HG02943 (cell line): ENCODE results near the gene BRINP2.

Source experiments
- ATAC-seq: cut with Tn5 transposase; IDR thresholded peaks from one replicate; pipeline ENCODE4 v1.9.1; 2021; ENCODE audit warnings: mild to moderate bottlenecking, low read depth, moderate library complexity; ENCODE audit not compliant: unreplicated experiment

The BRINP2 gene

DNA sequence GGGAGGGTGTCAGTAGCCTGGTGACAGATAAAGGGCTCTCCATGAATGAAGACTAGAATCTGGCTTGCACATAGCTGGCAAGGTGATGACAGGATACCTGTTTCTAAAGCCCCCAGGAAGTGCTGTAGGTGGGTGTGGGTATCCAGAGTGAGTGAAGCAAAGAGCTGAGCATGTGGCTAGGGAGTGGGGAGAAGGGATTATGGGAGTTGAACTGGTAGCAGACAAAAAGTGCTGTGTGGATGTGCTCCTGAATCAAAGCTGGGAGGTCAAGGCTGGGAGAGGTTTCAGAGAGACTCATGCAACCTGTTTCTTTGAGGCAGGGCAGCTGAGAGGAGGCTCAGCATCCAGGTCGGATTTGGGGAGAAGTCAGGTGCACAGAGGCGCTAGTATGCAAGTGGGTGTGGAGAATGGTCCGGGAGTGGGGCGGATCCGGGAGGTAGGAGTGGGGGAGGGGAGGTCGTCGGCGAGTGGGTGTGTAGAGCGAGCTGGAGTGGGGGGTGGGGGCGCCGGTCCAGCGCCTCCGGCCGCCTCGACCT, 6.8 kb upstream of the BRINP2 start:
- no peak for ATAC-seq

GRCh38 chr1:177164380-177165068, 6.2 kb upstream of the BRINP2 start, which contains the start of gene ASTN1:
Gene ASTN1 (minus strand): TSS chr1:177164712. CDS start chr1:177164676, 36 bp downstream.
- no peak for ATAC-seq

GRCh38 chr1:177165069-177165439, 5.7 kb upstream of the BRINP2 start:
- no peak for ATAC-seq

GRCh38 chr1:177171536-177172123, 872 bp downstream of the BRINP2 start:
- ATAC-seq, result no peak

GRCh38 chr1:177172272-177172671, 1.5 kb downstream of the BRINP2 start:
- no peak for ATAC-seq

- no peak for ATAC-seq
Observed at GRCh38 chr1:177172866-177173265, 2.1 kb downstream of the BRINP2 start.

GRCh38 chr1:177173976-177174375, 3.2 kb downstream of the BRINP2 start:
- ATAC-seq, result no peak

DNA sequence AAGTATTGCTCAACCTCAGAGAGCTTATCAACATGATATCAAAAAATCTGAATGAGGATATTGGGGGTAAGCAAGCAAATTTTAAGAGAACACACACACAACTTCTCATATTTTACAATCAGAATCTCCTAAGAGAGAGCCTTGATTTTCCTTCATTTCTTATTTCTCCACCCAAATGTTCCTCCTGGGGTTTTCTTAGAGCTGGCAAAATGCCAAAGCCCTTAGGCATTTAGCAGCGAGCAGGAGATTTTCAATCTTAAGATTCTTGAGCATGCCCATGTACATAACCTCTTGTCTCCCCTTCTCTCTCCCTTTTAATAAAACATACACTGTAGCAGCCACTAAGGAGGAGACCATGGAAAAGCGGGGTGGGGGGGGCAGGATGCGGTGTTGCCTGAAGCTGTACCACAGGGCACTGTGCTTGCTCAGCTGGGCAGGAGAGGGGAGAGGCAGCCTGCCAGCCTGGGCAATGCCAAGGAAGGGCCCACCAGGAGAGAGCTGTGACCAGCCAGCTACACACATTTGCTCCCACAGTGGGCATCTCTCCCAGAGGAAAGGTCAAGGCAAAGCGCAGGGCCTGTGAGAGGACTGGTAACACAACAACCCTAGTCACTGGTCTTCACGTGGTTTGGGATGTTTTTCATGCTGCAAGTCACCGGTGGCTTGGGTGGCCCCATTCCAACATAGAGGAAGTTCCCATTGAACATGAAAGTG, 4.3 kb downstream of the BRINP2 start:
- ATAC-seq, result no peak

- peak; percentile 22 for ATAC-seq
Observed at GRCh38 chr1:177181280-177181630, 10.5 kb downstream of the BRINP2 start.

DNA sequence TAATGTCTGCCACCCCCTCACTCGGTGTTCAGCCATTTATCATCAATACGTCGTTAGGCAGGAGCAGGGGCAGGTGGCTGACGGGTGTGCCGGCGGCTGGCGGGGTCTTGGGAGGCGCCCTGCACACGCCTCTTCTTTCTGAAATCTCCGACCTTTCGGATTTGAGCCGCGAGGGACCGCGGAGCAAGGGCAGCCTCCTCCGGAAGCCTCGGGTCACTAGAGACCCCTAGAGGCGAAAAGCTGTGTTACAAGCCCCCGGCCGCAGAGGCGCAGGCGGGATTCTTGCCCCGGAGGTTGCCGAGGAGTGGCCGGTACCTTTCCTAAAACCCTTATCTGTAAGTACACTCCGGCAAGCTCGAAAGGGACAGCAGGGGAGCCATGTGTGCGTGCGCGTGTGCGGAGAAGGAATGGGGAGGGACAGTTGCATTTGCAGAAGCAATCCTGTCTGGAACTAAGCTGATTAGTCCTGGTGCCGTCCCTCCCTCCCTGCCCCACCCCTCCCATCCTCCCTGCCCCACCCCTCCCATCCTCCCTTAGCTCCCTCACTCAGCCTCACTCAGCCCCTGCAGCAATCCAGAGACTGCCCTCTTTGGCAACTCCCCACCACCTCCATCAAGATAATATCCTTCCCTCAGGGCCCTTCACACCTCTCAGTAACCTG, 11.0 kb downstream of the BRINP2 start:
- peak; percentile 89 for ATAC-seq

DNA sequence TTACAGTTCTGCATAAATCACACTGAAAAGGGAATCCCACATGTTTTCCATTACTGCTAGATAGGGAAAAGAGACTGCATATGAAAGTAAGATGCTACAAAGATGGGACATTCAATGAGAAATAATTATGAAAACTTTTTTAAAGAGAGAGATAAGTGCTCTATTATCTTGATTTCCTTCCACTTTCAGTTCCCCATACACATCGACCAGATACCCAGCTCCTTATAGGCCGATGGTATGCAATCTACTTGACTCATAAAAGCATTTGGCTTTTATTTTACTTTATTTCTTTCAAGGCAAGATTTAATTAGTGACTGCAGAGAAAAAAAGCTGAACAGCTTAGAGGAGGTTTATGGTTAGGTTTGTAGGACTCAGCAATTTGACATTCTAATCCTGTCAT, 13.1 kb downstream of the BRINP2 start:
- ATAC-seq, result no peak

DNA sequence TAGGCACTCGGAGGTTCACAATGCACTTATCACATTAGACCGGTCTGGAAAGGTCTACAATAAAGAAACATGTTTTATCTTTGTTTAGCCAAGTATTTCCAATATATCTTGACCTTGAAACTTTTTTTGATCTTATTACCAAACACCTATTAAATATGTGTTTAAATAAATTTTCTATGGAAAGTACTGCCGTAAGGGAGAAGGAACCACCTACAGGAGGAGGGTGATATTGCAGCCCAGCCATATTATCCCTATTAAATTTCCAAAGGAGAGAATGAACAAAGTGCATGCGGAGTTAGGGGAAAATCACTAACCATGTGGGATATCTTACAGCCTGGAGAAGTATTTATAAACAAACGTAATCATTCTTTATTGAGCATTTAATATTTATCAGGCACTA, 14.5 kb downstream of the BRINP2 start:
- ATAC-seq, result no peak

DNA sequence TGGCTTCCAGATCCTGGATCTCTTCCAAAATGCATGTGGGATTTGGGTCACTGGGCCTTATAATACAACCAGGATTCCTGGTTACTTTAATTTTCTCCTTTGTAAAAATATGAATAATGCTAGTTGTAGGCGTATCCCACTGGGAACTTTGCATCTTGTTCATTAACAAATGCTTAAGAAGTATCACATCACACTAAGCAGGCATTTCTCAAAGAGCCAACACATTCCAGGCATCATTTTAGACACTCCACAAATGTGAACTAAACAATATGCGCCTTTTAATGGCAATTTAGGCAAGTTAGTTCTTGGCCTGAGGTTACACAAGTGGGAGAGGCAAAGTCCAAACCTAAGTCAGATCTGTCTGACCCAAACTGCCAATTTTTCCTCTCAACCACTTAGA, 15.9 kb downstream of the BRINP2 start:
- ATAC-seq, result no peak

DNA sequence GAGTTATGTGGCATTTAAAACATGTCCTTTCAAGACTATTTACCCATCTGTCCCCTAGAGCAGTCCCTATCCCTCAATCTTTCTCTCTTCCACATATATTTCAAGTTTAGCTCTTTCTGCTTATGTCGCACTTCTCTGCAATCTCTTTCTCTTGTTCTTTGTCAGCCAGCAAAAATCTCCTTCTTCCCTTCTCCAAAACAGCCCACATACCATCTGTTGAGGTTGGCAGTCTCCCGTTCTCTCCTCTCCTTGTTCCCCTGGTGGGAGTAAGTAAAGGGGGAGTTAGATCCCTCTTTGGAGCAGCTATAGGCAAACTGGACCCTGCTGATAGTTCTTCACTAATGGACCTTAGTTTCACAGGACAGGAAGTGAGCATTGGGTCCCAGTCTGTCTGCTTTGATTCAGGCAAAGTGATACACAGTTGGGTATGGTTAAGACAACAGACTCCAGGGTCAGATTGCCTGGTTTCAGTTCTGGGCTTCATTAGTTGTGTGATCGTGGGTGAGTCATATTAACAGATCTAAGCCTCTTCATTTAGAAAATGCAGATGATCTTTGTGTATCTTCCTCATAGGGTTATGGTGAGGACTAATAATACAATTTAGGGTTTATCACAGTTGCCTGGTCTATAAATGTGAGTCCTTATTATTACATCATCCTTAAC, 19.7 kb downstream of the BRINP2 start:
- no peak for ATAC-seq

DNA sequence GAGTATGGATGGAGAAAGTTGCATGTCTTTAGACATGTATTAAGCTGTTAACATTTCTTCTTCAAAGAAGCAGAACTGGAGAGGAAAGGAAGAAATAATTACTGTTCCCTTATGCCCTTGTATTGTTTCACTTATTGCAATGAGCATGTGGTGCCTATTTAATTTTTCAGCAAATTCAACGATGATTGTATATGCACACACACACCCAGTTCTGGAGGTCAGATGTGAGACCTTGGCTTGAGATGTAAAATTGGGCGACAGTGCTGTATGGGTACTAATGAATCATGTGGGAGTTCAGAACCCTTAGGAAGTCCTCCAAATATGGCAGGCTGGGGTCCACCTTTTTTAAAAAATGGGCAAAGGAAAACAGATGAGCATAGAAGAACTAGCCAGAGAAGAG, 27.5 kb downstream of the BRINP2 start:
- no peak for ATAC-seq

DNA sequence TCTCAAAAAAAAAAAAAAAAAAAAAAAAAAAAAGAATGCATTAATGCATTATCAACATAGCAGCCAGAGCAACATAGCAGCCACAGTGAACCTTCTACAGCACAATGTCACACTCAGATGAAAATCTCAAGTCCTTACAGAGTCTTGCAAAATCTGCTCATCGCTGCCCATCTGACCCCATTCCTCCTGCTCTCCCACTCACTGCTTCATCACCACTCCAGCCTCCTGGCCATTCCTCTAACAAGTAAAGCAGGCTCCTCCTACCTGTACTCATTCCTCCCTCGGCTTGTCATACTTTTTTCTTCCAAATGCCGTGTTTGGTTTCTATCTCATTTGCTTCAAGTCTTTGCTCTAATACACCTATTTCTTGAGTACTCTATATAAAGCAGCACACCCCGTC, 29.5 kb downstream of the BRINP2 start:
- no peak for ATAC-seq

DNA sequence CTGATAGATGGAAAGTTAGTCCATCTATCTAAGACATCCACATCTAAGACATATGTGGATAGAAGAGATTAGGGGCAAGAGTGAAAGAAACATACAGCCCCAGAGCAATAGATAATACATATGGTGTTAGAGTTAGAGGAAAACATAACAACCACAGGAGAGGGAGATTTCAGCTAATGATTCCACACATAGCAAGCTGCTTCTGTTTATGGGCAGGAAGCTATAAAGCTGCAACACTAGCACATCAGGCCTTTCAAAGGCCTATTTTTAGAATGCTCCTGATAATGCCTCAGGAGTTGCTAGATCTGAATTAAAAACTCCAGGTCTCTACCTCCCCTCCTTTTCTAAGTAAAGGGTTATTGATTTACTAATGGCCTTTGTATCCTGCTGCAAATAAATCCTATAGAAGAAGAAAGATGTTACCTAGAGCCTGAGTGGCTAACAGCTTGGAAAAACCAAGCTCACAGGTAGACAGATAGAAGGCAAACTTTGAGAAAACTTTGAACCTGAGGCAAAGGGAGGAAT, 36.1 kb downstream of the BRINP2 start:
- ATAC-seq, result no peak

DNA sequence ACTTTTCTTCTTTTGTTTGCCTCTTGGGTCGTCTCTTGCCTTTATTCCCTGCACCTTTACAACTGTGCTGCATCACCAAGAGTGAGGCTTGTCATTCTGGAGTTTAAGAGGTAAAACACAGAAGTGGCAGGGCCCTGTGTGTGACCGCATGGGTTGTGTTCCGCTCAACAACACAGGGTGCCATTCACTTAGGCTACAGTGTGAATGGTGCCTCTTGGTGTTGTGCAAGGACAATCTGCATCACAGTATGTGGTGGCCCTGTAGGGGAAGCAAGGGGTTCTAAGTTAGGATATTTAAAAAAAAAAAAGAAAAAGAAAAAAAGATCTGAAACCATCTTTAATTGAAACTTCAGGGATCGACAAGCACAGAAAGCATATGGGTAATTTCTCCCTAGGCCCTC, 38.2 kb downstream of the BRINP2 start:
- no peak for ATAC-seq

DNA sequence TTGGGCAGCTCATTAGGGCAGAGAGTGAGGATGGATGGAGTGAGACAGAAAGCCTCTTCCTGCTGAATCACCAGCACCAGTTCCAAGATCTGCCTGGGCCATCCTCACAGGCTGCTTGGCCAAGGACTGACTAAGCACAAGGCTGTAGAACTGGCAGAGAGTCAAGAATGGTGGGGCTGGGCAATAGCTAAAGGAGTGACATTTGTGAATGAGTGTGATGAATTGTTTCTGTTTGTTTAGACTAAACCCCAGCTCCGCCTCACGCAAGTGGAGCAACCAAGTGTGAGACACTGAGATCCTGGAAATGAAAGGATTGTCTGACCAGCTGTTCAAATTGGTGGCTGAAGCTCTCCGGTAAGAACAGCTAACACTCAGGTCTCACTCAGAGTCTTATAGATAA, 38.6 kb downstream of the BRINP2 start:
- ATAC-seq, result no peak

DNA sequence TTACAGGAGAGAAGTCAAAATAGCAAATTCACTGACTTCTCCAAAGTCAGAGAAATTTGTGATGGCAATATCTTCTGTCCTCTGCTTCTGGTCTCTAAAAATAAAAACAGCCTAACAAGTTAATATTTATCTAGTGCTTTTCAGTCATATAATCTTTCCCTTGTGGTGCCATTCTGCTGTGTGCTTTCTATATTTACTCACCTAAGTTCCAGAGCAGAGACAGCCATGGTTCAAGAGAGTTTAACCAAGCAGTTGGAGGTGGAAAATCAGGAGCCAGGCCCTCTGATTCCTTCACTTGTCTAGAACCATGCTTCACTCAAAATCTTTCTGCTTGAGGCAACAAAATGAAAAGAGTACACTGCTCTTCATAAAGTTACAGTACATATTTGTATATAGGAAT, 39.3 kb downstream of the BRINP2 start:
- ATAC-seq, result no peak
